H1 (cell line): ENCODE measurements around the gene BICD1. TPM values are rescaled to one million over a fixed set of nuclear protein-coding genes. Genes with fewer than 3 reads are reported as not detected.

Source experiments
- CHD7 ChIP-seq: fragments of 300-600 bp; sonication (generic); IDR thresholded peaks from 2 replicates; pipeline ENCODE4 v1.7.1; 2012; ENCODE audit warnings: low read length, moderate library complexity, mild to moderate bottlenecking, inconsistent platforms; ENCODE audit not compliant: insufficient replicate concordance
- CTCF ChIP-seq, 3 experiments: IDR thresholded peaks; 1 replicate in 2 of 3; 2 replicates in 1 of 3; pipeline versions ENCODE4 v1.5.1 to v1.6.1; 2011; ENCODE audit warnings: low read length in 3 of 3, mild to moderate bottlenecking in 3 of 3, inconsistent platforms in 2 of 3, low read depth in 1 of 3, moderate library complexity in 1 of 3; ENCODE audit not compliant: insufficient read depth in 1 of 3; ENCODE audit errors: control extremely low read depth in 1 of 3
- FOSL1 ChIP-seq: IDR thresholded peaks from 2 replicates; pipeline ENCODE4 v1.6.1; 2011; ENCODE audit warnings: mild to moderate bottlenecking, low read depth, low read length, moderate library complexity; ENCODE audit not compliant: insufficient read depth
- GTF2F1 ChIP-seq: IDR thresholded peaks from 2 replicates; pipeline ENCODE4 v1.6.1; 2012; ENCODE audit warnings: low read depth, low read length, improper control_type of control experiment, borderline replicate concordance
- POU5F1 ChIP-seq: IDR thresholded peaks from 2 replicates; pipeline ENCODE4 v1.6.1; 2011; ENCODE audit warnings: low read depth, mild to moderate bottlenecking, low read length, moderate library complexity
- RAD21 ChIP-seq, 2 experiments: IDR thresholded peaks in 1 of 2; conservative IDR thresholded peaks in 1 of 2; 2 replicates each; pipeline ENCODE4 v1.6.1; 2011; ENCODE audit warnings: low read depth in 2 of 2, low read length in 2 of 2, improper control_type of control experiment in 1 of 2, inconsistent platforms in 1 of 2, mild to moderate bottlenecking in 1 of 2, moderate library complexity in 1 of 2
- SP2 ChIP-seq: IDR thresholded peaks from 2 replicates; pipeline ENCODE4 v1.6.1; 2012; ENCODE audit warnings: mild to moderate bottlenecking, low read length, inconsistent platforms
- TAF1 ChIP-seq: IDR thresholded peaks from 2 replicates; pipeline ENCODE4 v1.6.1; 2011; ENCODE audit warnings: mild to moderate bottlenecking, low read depth, low read length
- polyA plus RNA-seq, 7 experiments: library from polyadenylated mRNA; depleted of rRNA in 3 of 7; stranded (reverse) in 5 of 7; unstranded in 2 of 7; fragments of >200 nt in 5 of 7; fragments of 200-250 nt in 2 of 7; gene quantifications; 1 replicate in 5 of 7; 2 replicates in 1 of 7; 4 replicates in 1 of 7; pipeline versions ENCODE4 v1.2.1 to v1.2.3, GENCODE V29; 2011 to 2013; ENCODE audit warnings: missing spikeins in 2 of 7, mixed read lengths in 2 of 7
- total RNA-seq: library from RNA; stranded (reverse); fragmentation: NEBNext Ultra II Directional; extraction: Animal tissue kit (Norgen Biotek cat#: 25700); gene quantifications from 2 replicates; pipeline ENCODE4 v1.2.1, GENCODE V29; 2021

BICD1 gene
- total and polyA plus RNA-seq, 2 of the 8 experiments (the other 6 are each of a cell fraction or from before 2014, with no cell fraction given): 34.1 to 58.4 TPM

GRCh38 chr12:32419520-32419960 is 312.9 kb downstream of the BICD1 start (continued):
- TF ChIP-seq RAD21 (IDR thresholded peaks at IDR 0.05 in 1 of 2, conservative IDR thresholded peaks at IDR 0.05 in 1 of 2; ENCODE audit: low read depth in 2 of 2, low read length in 2 of 2) (no peak), CTCF (IDR thresholded peaks at IDR 0.05; ENCODE audit: control extremely low read depth in 1 of 3, insufficient read depth in 1 of 3, low read depth in 1 of 3, low read length in 3 of 3) (no peak), FOSL1 (no peak), GTF2F1 (no peak), TAF1 (no peak), CHD7 (no peak), SP2 (no peak), POU5F1 (no peak)
